ENCODE measurements around the gene YIF1B. TPM values are rescaled to one million over a fixed set of nuclear protein-coding genes. Genes with fewer than 3 reads are reported as not detected.

Gene YIF1B
- polyA plus RNA-seq, 1 donor (not counting 4 experiments of a cell fraction or from before 2014, with no cell fraction given) = 38.1 TPM

DNA sequence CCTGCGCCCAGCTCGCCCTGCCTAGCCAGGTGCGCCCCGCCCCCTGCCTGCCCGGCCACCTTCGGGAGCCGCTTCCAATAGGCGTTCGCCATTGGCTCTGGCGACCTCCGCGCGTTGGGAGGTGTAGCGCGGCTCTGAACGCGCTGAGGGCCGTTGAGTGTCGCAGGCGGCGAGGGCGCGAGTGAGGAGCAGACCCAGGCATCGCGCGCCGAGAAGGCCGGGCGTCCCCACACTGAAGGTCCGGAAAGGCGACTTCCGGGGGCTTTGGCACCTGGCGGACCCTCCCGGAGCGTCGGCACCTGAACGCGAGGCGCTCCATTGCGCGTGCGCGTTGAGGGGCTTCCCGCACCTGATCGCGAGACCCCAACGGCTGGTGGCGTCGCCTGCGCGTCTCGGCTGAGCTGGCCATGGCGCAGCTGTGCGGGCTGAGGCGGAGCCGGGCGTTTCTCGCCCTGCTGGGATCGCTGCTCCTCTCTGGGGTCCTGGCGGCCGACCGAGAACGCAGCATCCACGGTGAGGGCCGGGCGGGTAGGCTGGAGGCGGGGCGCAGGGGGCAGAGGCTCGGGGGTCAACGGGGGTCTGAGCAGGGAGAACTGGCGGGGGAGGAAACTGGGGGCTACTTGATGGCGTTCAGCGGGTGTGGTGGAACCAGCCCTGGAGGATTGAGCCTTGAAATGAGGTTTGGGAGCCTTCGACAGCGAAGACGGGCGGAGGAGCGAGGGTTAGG lies 51.1 kb downstream of the YIF1B start, which contains the start of gene SPINT2:
TSS of gene SPINT2 (plus strand) at position 88 of the 727 bp plus-strand sequence. CDS start at position 408, 320 bp downstream.
- dilution Hi-C loops (cut with MboI; ENCODE audit: extremely low pct_ligation_motif_present, low sequenced_read_pairs) = no loop called here
- Histone ChIP-seq H3K4me2 (ENCODE audit: control insufficient read depth, extremely low read depth, insufficient read depth, low read depth, low read length) (peak within 1 kb of the TSS; percentile 99), H3K79me2 (ENCODE audit: control insufficient read depth, insufficient read depth, low read length) (peaks cover 52% of the 10 kb centered on the region), H2AFZ (ENCODE audit: control insufficient read depth, low read length) (peak within 1 kb of the TSS; percentile 68), H3K27ac (ENCODE audit: control insufficient read depth, insufficient read depth, low read length) (peak within 1 kb of the TSS; percentile 95), H3K36me3 (ENCODE audit: control insufficient read depth in 2 of 2, extremely low read depth in 1 of 2, insufficient read depth in 2 of 2, low read length in 2 of 2) (peaks cover 0 to 4% of the 10 kb centered on the region in 2 experiments), H3K9me3 (ENCODE audit: control insufficient read depth, low read depth, low read length) (no peaks in the 10 kb centered on the region), H3K9ac (ENCODE audit: control insufficient read depth, extremely low read depth, insufficient read depth, low read length) (peak within 1 kb of the TSS; percentile 93), H3K4me1 (ENCODE audit: control insufficient read depth, extremely low read depth, insufficient read depth, low read length) (peaks cover 35% of the 10 kb centered on the region), H3K4me3 (ENCODE audit: control insufficient read depth in 2 of 3, extremely low read depth in 1 of 3, insufficient read depth in 2 of 3, low read depth in 1 of 3, low read length in 3 of 3) (peak within 1 kb of the TSS; percentile 90 to 99 (median 96)), H4K20me1 (ENCODE audit: control insufficient read depth, extremely low read depth, insufficient read depth, low read length) (peaks cover 22% of the 10 kb centered on the region), H3K27me3 (ENCODE audit: control insufficient read depth, extremely low read depth, insufficient read depth, low read length) (no peaks in the 10 kb centered on the region), H3K9me1 (ENCODE audit: control insufficient read depth, extremely low read depth, insufficient read depth, low read length) (peaks cover 3% of the 10 kb centered on the region)
- TF ChIP-seq EZH2 (IDR thresholded peaks at IDR 0.05; ENCODE audit: low read length) (no peak), CTCF (optimal IDR thresholded peaks at IDR 0.05 in 1 of 3, IDR thresholded peaks at IDR 0.05 in 1 of 3, conservative IDR thresholded peaks at IDR 0.05 in 1 of 3; ENCODE audit: extremely low read depth in 1 of 3, insufficient read depth in 2 of 3, low read length in 3 of 3) (no peak)
- DNase-seq (ENCODE audit: low read depth, low spot score) (peak; percentile 73), FAIRE-seq (no peak)

DNA sequence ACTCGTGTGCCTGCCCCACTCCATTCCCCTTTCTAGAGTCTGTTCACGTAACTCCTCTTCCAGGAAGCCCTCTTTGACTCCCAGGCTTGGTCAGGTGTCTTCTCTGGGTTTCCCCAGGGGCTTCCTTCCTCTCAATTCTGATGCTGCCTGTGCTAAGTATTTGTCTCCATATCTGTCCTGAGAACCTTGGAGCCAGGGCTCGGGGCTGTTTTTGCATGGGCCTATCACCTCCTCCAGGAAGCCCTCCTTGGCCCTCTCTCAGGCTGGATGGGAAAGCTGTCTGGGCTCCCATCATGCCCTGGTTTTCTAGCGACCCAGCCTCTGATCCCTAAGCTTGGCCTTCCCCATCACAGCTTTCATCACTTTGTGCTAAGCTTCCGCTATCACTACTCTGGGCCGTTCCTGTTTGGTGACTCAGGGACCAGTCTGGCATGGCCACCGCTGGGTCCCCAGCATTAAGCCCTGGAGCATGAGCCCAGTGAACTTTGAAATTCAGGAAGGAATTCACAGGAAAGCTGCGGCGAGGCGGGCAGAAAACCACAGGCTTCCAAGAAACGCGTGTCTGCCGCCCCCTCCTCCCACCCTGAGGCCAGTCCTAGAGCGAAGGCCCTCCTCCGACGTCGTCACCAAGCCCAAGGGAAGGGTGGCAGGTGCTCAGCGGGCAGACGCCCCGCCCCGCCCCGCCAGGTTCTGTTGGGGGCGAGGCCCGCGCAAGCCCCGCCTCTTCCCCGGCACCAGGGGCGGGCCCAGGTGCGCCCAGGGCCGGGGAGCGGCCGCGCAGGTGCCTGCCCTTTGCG lies 51.9 kb downstream of the YIF1B start:
- peaks cover 45% of the 10 kb centered on the region for H3K79me2 ChIP-seq (ENCODE audit: control insufficient read depth, insufficient read depth, low read length)
- no peaks in the 10 kb centered on the region for H3K9me3 ChIP-seq (ENCODE audit: control insufficient read depth, low read depth, low read length)
- DNase-seq (ENCODE audit: low read depth, low spot score) (no peak), FAIRE-seq (peak; percentile 36)
- H3K27ac ChIP-seq (ENCODE audit: control insufficient read depth, insufficient read depth, low read length) = peak overlapping the region; percentile 95
- no peak for TF ChIP-seq EZH2 (IDR thresholded peaks at IDR 0.05; ENCODE audit: low read length)
- TF ChIP-seq CTCF (optimal IDR thresholded peaks at IDR 0.05 in 1 of 3, IDR thresholded peaks at IDR 0.05 in 1 of 3, conservative IDR thresholded peaks at IDR 0.05 in 1 of 3; ENCODE audit: extremely low read depth in 1 of 3, insufficient read depth in 2 of 3, low read length in 3 of 3) = no peak
- H3K36me3 ChIP-seq (ENCODE audit: control insufficient read depth in 2 of 2, extremely low read depth in 1 of 2, insufficient read depth in 2 of 2, low read length in 2 of 2) = peaks cover 0 to 4% of the 10 kb centered on the region in 2 experiments
- no peaks in the 10 kb centered on the region for H3K27me3 ChIP-seq (ENCODE audit: control insufficient read depth, extremely low read depth, insufficient read depth, low read length)
- peak overlapping the region; percentile 90 to 99 (median 96) for H3K4me3 ChIP-seq (ENCODE audit: control insufficient read depth in 2 of 3, extremely low read depth in 1 of 3, insufficient read depth in 2 of 3, low read depth in 1 of 3, low read length in 3 of 3)
- peak overlapping the region; percentile 93 for H3K9ac ChIP-seq (ENCODE audit: control insufficient read depth, extremely low read depth, insufficient read depth, low read length)
- dilution Hi-C loops (cut with MboI; ENCODE audit: extremely low pct_ligation_motif_present, low sequenced_read_pairs) = no loop called here
- peak overlapping the region; percentile 35 for H3K4me2 ChIP-seq (ENCODE audit: control insufficient read depth, extremely low read depth, insufficient read depth, low read depth, low read length)
- no peak overlapping the region for H2AFZ ChIP-seq (ENCODE audit: control insufficient read depth, low read length)
- H3K9me1 ChIP-seq (ENCODE audit: control insufficient read depth, extremely low read depth, insufficient read depth, low read length) = peaks cover 3% of the 10 kb centered on the region
- H4K20me1 ChIP-seq (ENCODE audit: control insufficient read depth, extremely low read depth, insufficient read depth, low read length) = peaks cover 19% of the 10 kb centered on the region
- peaks cover 34% of the 10 kb centered on the region for H3K4me1 ChIP-seq (ENCODE audit: control insufficient read depth, extremely low read depth, insufficient read depth, low read length)
